Lung microvascular endothelial cell (primary cell): ENCODE results near the gene WDR77. TPM values are rescaled to one million over a fixed set of nuclear protein-coding genes. Genes with fewer than 3 reads are reported as not detected.

Experiments
- DNase-seq, 2 donors: peaks; one replicate each; pipeline versions ENCODE4 v3.0.0 to v3.0.0-alpha.2; 2010; ENCODE audit warnings: low read depth in 2 of 2
- total RNA-seq: library from RNA; depleted of rRNA; stranded (reverse); fragments of >200 nt; gene quantifications from 2 replicates; pipeline ENCODE4 v1.2.1, GENCODE V29; 2014

WDR77 gene
- total RNA-seq, 1 donor from 2014 or later = 29.8 TPM

- no peak for DNase-seq
Observed at GRCh38 chr1:111469539-111469938, 20.5 kb upstream of the WDR77 start.

GRCh38 chr1:111468717-111469100, 19.7 kb upstream of the WDR77 start:
- DNase-seq = no peak

GRCh38 chr1:111467865-111468716, 19.0 kb upstream of the WDR77 start:
- no peak for DNase-seq

GRCh38 chr1:111466480-111466879, 17.4 kb upstream of the WDR77 start:
- DNase-seq = no peak

GRCh38 chr1:111465754-111466153, 16.7 kb upstream of the WDR77 start:
- DNase-seq = no peak

GRCh38 chr1:111463029-111463683, 14.1 kb upstream of the WDR77 start:
- DNase-seq = peak in 1 of 2 donors; percentile 19

- DNase-seq = no peak
Observed at GRCh38 chr1:111462370-111463028, 13.4 kb upstream of the WDR77 start.

- DNase-seq = no peak
Observed at GRCh38 chr1:111461765-111462164, 12.7 kb upstream of the WDR77 start.

- no peak for DNase-seq
Observed at GRCh38 chr1:111455642-111456031, 6.6 kb upstream of the WDR77 start.

GRCh38 chr1:111454859-111455641, 6.0 kb upstream of the WDR77 start:
- DNase-seq = peak; percentile 5 to 13

- DNase-seq = no peak
Observed at GRCh38 chr1:111453706-111454105, 4.7 kb upstream of the WDR77 start.

GRCh38 chr1:111452581-111452980, 3.5 kb upstream of the WDR77 start:
- no peak for DNase-seq

- no peak for DNase-seq
Observed at GRCh38 chr1:111450185-111450584, 1.1 kb upstream of the WDR77 start.

- DNase-seq = no peak
Observed at GRCh38 chr1:111449703-111450017, 604 bp upstream of the WDR77 start.

- peak in 1 of 2 donors; percentile 27 for DNase-seq
Observed at GRCh38 chr1:111448482-111448917, 556 bp downstream of the WDR77 start.

GRCh38 chr1:111446967-111447892, 1.8 kb downstream of the WDR77 start:
- DNase-seq = no peak

GRCh38 chr1:111446546-111446945, 2.5 kb downstream of the WDR77 start:
- no peak for DNase-seq

GRCh38 chr1:111444031-111444430, 5.0 kb downstream of the WDR77 start:
- DNase-seq = no peak

- DNase-seq = no peak
Observed at GRCh38 chr1:111442457-111442856, 6.6 kb downstream of the WDR77 start.

- peak; percentile 40 to 68 for DNase-seq
Observed at GRCh38 chr1:111441573-111442192, 7.4 kb downstream of the WDR77 start.
